Measurements from ENCODE around the gene GRID2. TPM values are rescaled to one million over a fixed set of nuclear protein-coding genes. Genes with fewer than 3 reads are reported as not detected.

The GRID2 gene
- polyA plus RNA-seq, 1 of the 3 experiments (the other 2 are of a cell fraction), result not detected

- no peak for TF ChIP-seq MEF2A (IDR thresholded peaks at IDR 0.05; ENCODE audit: borderline replicate concordance, low read depth)
Observed at GRCh38 chr4:93743635-93744034, 1439.9 kb downstream of the GRID2 start (continued).

GRCh38 chr4:93744961-93745360 is 1441.2 kb downstream of the GRID2 start:
- TF ChIP-seq MXI1 (IDR thresholded peaks at IDR 0.05; ENCODE audit: low read depth, low read length) (no peak), EP300 (IDR thresholded peaks at IDR 0.05; ENCODE audit: borderline replicate concordance in 1 of 2, low read depth in 1 of 2, low read length in 1 of 2) (no peak), RAD21 (IDR thresholded peaks at IDR 0.05; ENCODE audit: low read length) (no peak), ELF1 (IDR thresholded peaks at IDR 0.05) (no peak), NFIC (IDR thresholded peaks at IDR 0.05; ENCODE audit: borderline replicate concordance) (no peak), USF1 (IDR thresholded peaks at IDR 0.05; ENCODE audit: borderline replicate concordance, low read depth) (no peak), GABPA (IDR thresholded peaks at IDR 0.05; ENCODE audit: low read depth) (no peak), ZBTB33 (IDR thresholded peaks at IDR 0.05; ENCODE audit: borderline replicate concordance, low read depth) (no peak), IRF3 (IDR thresholded peaks at IDR 0.05; ENCODE audit: low read depth, low read length) (no peak), FOSL2 (IDR thresholded peaks at IDR 0.05; ENCODE audit: borderline replicate concordance, low read depth) (no peak)
- Histone ChIP-seq H3K9me3 (no peaks in the 10 kb centered on the region), H3K27me3 (ENCODE audit: insufficient read depth) (no peaks in the 10 kb centered on the region), H3K9ac (no peak overlapping the region), H4K20me1 (ENCODE audit: insufficient read depth) (no peaks in the 10 kb centered on the region), H3K36me3 (replicated peaks in 1 of 2; ENCODE audit: control insufficient read depth in 1 of 2, insufficient read depth in 2 of 2, low read length in 1 of 2) (no peaks in the 10 kb centered on the region), H3K9me2 (no peaks in the 10 kb centered on the region), H3K27ac (ENCODE audit: low read depth in 2 of 2, low read length in 1 of 2) (no peak overlapping the region), H3K4me2 (no peak overlapping the region), H3K4me1 (ENCODE audit: control insufficient read depth in 1 of 2, insufficient read depth in 2 of 2, low read depth in 1 of 2, low read length in 1 of 2) (peaks cover 0 to 7% of the 10 kb centered on the region in 2 experiments; a peak in 2 of 4 replicates), H3K79me2 (ENCODE audit: insufficient read depth) (no peaks in the 10 kb centered on the region), H2AFZ (ENCODE audit: low read depth) (no peak overlapping the region), H3K4me3 (ENCODE audit: low read depth in 2 of 2, low read length in 1 of 2) (no peak overlapping the region), H3F3A (replicated peaks; ENCODE audit: insufficient read depth) (no peaks in the 10 kb centered on the region)
- ChIA-PET CTCF (interaction anchor here (1.7 kb wide), 1 partner anchor 12 kb away, joined by 3 read pairs; no protein-coding TSS in a partner anchor), POLR2A (no interaction called here)
- WGBS (ENCODE audit: low lambda C conversion rate), result 28% methylated on average over 2 of the region's 2 CpGs
- no peak for DNase-seq

GRCh38 chr4:93746031-93746430 is 1442.3 kb downstream of the GRID2 start:
- H3K27ac ChIP-seq (ENCODE audit: low read depth in 2 of 2, low read length in 1 of 2), result no peak overlapping the region
- TF ChIP-seq EZH2phosphoT487 (IDR thresholded peaks at IDR 0.05; ENCODE audit: borderline replicate concordance, low read depth), result no peak
- TF ChIP-seq RXRA (IDR thresholded peaks at IDR 0.05; ENCODE audit: borderline replicate concordance, low read depth), result no peak
- TF ChIP-seq MAX (IDR thresholded peaks at IDR 0.05; ENCODE audit: low read depth), result no peak
- no peak for TF ChIP-seq USF1 (IDR thresholded peaks at IDR 0.05; ENCODE audit: borderline replicate concordance, low read depth)
- TF ChIP-seq TAF1 (IDR thresholded peaks at IDR 0.05; ENCODE audit: borderline replicate concordance, low read depth, low read length), result no peak
- TF ChIP-seq SIN3A (IDR thresholded peaks at IDR 0.05; ENCODE audit: borderline replicate concordance, low read depth, low read length), result no peak
- no peak for TF ChIP-seq MXI1 (IDR thresholded peaks at IDR 0.05; ENCODE audit: low read depth, low read length)
- TF ChIP-seq JUND (IDR thresholded peaks at IDR 0.05), result no peak
- no peak for TF ChIP-seq ZBTB33 (IDR thresholded peaks at IDR 0.05; ENCODE audit: borderline replicate concordance, low read depth)
- no peak for TF ChIP-seq ELF1 (IDR thresholded peaks at IDR 0.05)
- no peak for TF ChIP-seq EP300 (IDR thresholded peaks at IDR 0.05; ENCODE audit: borderline replicate concordance in 1 of 2, low read depth in 1 of 2, low read length in 1 of 2)
- TF ChIP-seq RAD21 (IDR thresholded peaks at IDR 0.05; ENCODE audit: low read length), result no peak
- no peak for TF ChIP-seq FOSL2 (IDR thresholded peaks at IDR 0.05; ENCODE audit: borderline replicate concordance, low read depth)
- no peak for TF ChIP-seq YY1 (IDR thresholded peaks at IDR 0.05; ENCODE audit: low read depth)
- no peak for DNase-seq
- H2AFZ ChIP-seq (ENCODE audit: low read depth), result no peak overlapping the region
- H3K9me2 ChIP-seq, result no peaks in the 10 kb centered on the region
- no peak overlapping the region for H3K9ac ChIP-seq
- H3F3A ChIP-seq (replicated peaks; ENCODE audit: insufficient read depth), result no peaks in the 10 kb centered on the region
- H3K36me3 ChIP-seq (replicated peaks in 1 of 2; ENCODE audit: control insufficient read depth in 1 of 2, insufficient read depth in 2 of 2, low read length in 1 of 2), result no peaks in the 10 kb centered on the region
- no peak overlapping the region for H3K4me3 ChIP-seq (ENCODE audit: low read depth in 2 of 2, low read length in 1 of 2)
- no peaks in the 10 kb centered on the region for H3K27me3 ChIP-seq (ENCODE audit: insufficient read depth)
- H4K20me1 ChIP-seq (ENCODE audit: insufficient read depth), result no peaks in the 10 kb centered on the region
- CTCF ChIA-PET, result interaction anchor here (0.8 to 1.7 kb wide), 3 partner anchors 9 to 36 kb away, joined by 3 read pairs; no protein-coding TSS in a partner anchor
- H3K4me1 ChIP-seq (ENCODE audit: control insufficient read depth in 1 of 2, insufficient read depth in 2 of 2, low read depth in 1 of 2, low read length in 1 of 2), result peaks cover 0 to 7% of the 10 kb centered on the region in 2 experiments; a peak in 2 of 4 replicates
- H3K79me2 ChIP-seq (ENCODE audit: insufficient read depth), result no peaks in the 10 kb centered on the region
- no peaks in the 10 kb centered on the region for H3K9me3 ChIP-seq
- no peak overlapping the region for H3K4me2 ChIP-seq
- POLR2A ChIA-PET, result no interaction called here

All from SK-N-SH (cell line).